Body of pancreas (tissue), 4 donors: Measurements from ENCODE around the gene PNPLA6. TPM values are rescaled to one million over a fixed set of nuclear protein-coding genes. Genes with fewer than 3 reads are reported as not detected.

Experiments used
- ATAC-seq: fragments of 150-250 bp; one replicate; pipeline ENCODE4 v1.9.1; 2016
- DNase-seq, 4 donors: peaks; one replicate each; pipeline ENCODE4 v3.0.0-alpha.2; 2019
- H3K27ac ChIP-seq, 4 donors: fragments of 200-600 bp; sonication (generic); 1 replicate in 3 of 4; 2 replicates in 1 of 4; pipeline versions ENCODE4 v1.5.1 to v1.6.1; 2016 to 2019; ENCODE audit warnings: mild to moderate bottlenecking in 1 of 4, mixed read lengths in 1 of 4, moderate library complexity in 1 of 4
- H3K27me3 ChIP-seq, 2 donors: fragments of 200-600 bp; sonication (generic); one replicate each; pipeline ENCODE4 v1.6.0; 2016; ENCODE audit warnings: mild to moderate bottlenecking in 1 of 2
- H3K36me3 ChIP-seq, 2 donors: fragments of 200-600 bp; sonication (generic); replicated peaks in 1 of 2; 2 replicates each; pipeline ENCODE4 v1.5.1; 2016; ENCODE audit warnings: low read depth in 2 of 2; ENCODE audit not compliant: insufficient read depth in 1 of 2
- H3K4me1 ChIP-seq: fragments of 200-600 bp; sonication (generic); one replicate; pipeline ENCODE4 v1.6.0; 2016
- H3K4me3 ChIP-seq, 2 donors: fragments of 200-600 bp; sonication (generic); 1 replicate in 1 of 2; 2 replicates in 1 of 2; pipeline ENCODE4 v1.5.1; 2016 to 2019
- H3K9me3 ChIP-seq, 3 donors: fragments of 200-600 bp; sonication (generic); 1 replicate in 2 of 3; 2 replicates in 1 of 3; pipeline ENCODE4 v1.5.1; 2016
- CTCF ChIP-seq, 7 experiments: fragments of 450-650 bp in 4 of 7; fragments of 200-600 bp in 3 of 7; sonication (generic) in 3 of 7; IDR thresholded peaks; one replicate each; pipeline ENCODE4 v1.5.1; 2016 to 2019; ENCODE audit warnings: antibody characterized with exemption in 7 of 7
- POLR2A ChIP-seq, 3 donors: fragments of 450-650 bp; IDR thresholded peaks; one replicate each; pipeline ENCODE4 v1.6.1; 2016; ENCODE audit warnings: antibody characterized with exemption in 3 of 3, mild to moderate bottlenecking in 2 of 3
- WGBS, 2 donors: methylation state at CpG; one replicate each; pipeline ENCODE4 v1.1.5; 2017; 5-methylcytosine and 5-hydroxymethylcytosine counted together
- intact Hi-C: fragments of 100-400 bp; cut with DNase I; formaldehyde crosslinking; loops from one replicate; pipeline ENCODE4 v1.15.1; 2023
- total RNA-seq, 2 donors: library from RNA; depleted of rRNA; stranded (reverse); fragments of >200 nt; gene quantifications; one replicate each; pipeline ENCODE4 v1.1.0, GENCODE V29; 2016

Gene PNPLA6
- total RNA-seq, 2 donors from 2014 or later: 43.8 to 52.1 TPM

- Histone ChIP-seq H3K4me1 (peaks cover 36% of the 10 kb centered on the region), H3K36me3 (no peaks in the 10 kb centered on the region), H3K27me3 (no peaks in the 10 kb centered on the region), H3K27ac (peak overlapping the region in 2 of 4 donors; percentile 57), H3K4me3 (no peak overlapping the region), H3K9me3 (no peaks in the 10 kb centered on the region)
- intact Hi-C loops: no loop called here
- ATAC-seq (peak; percentile 40), DNase-seq (peak in 3 of 4 donors; percentile 76 to 83 (median 78))
- WGBS, 2 donors: 18 to 36% methylated on average over 14 to 15 of the region's 15 CpGs
- TF ChIP-seq CTCF (IDR thresholded peaks at IDR 0.05) (no peak), POLR2A (IDR thresholded peaks at IDR 0.05) (no peak)
Observed at GRCh38 chr19:7602240-7602934, 66.9 kb downstream of the PNPLA6 start.

- ATAC-seq: no peak
Observed at GRCh38 chr19:7602935-7603497, 67.5 kb downstream of the PNPLA6 start.

GRCh38 chr19:7603919-7604318 is 68.4 kb downstream of the PNPLA6 start:
- H3K27me3 ChIP-seq: no peaks in the 10 kb centered on the region
- DNase-seq (no peak), ATAC-seq (no peak)
- no peaks in the 10 kb centered on the region for H3K36me3 ChIP-seq
- H3K4me1 ChIP-seq: peaks cover 24% of the 10 kb centered on the region
- H3K27ac ChIP-seq: no peak overlapping the region
- 61 to 74% methylated on average over 5 to 9 of the region's 9 CpGs for WGBS, 2 donors
- intact Hi-C loops: no loop called here
- H3K4me3 ChIP-seq: no peak overlapping the region
- H3K9me3 ChIP-seq: no peaks in the 10 kb centered on the region
- TF ChIP-seq POLR2A (IDR thresholded peaks at IDR 0.05): no peak
- TF ChIP-seq CTCF (IDR thresholded peaks at IDR 0.05): no peak

More at GRCh38 chr19:7602935-7603497, 67.5 kb downstream of the PNPLA6 start:
- WGBS, 2 donors: 43 to 61% methylated on average over 11 of the region's 11 CpGs
- DNase-seq: no peak
- Histone ChIP-seq H3K4me3 (no peak overlapping the region), H3K36me3 (no peaks in the 10 kb centered on the region), H3K27me3 (no peaks in the 10 kb centered on the region), H3K4me1 (peaks cover 30% of the 10 kb centered on the region), H3K27ac (peak overlapping the region in 2 of 4 donors; percentile 57), H3K9me3 (no peaks in the 10 kb centered on the region)
- intact Hi-C loops: no loop called here
- TF ChIP-seq POLR2A (IDR thresholded peaks at IDR 0.05): no peak
- TF ChIP-seq CTCF (IDR thresholded peaks at IDR 0.05): no peak

GRCh38 chr19:7605490-7606222 is 70.1 kb downstream of the PNPLA6 start:
- H3K9me3 ChIP-seq: no peaks in the 10 kb centered on the region
- ATAC-seq (peak; percentile 45), DNase-seq (peak in 2 of 4 donors; percentile 40 to 46)
- H3K27me3 ChIP-seq: no peaks in the 10 kb centered on the region
- no peak overlapping the region for H3K27ac ChIP-seq
- intact Hi-C loops: no loop called here
- WGBS, 2 donors: 72 to 75% methylated on average over 14 of the region's 14 CpGs
- H3K36me3 ChIP-seq: peaks cover 5 to 9% of the 10 kb centered on the region in 2 donors
- H3K4me1 ChIP-seq: peaks cover 24% of the 10 kb centered on the region
- H3K4me3 ChIP-seq: no peak overlapping the region
- TF ChIP-seq CTCF (IDR thresholded peaks at IDR 0.05) (no peak), POLR2A (IDR thresholded peaks at IDR 0.05) (no peak)
